ENCODE results near the gene PAQR4.

Gene PAQR4

GRCh38 chr16:2983706-2984136 lies 14.6 kb downstream of the PAQR4 start (continued):
- no peak for TF ChIP-seq MZF1 (tag by site-specific recombination; IDR thresholded peaks at IDR 0.05; ENCODE audit: borderline replicate concordance)
- TF ChIP-seq ZNF10 (tag by site-specific recombination; IDR thresholded peaks at IDR 0.05): no peak
- TF ChIP-seq ZNF391 (tag by site-specific recombination; IDR thresholded peaks at IDR 0.05; ENCODE audit: borderline replicate concordance, low read depth): peak; percentile 26; the same call in 1 of the 2 replicates
- TF ChIP-seq ZBTB48 (tag by site-specific recombination; IDR thresholded peaks at IDR 0.05): no peak
- TF ChIP-seq ZNF16 (tag by site-specific recombination; IDR thresholded peaks at IDR 0.05; ENCODE audit: low read depth): no peak
- TF ChIP-seq ZNF174 (tag by site-specific recombination; IDR thresholded peaks at IDR 0.05): no peak
- no peak for TF ChIP-seq ZNF266 (tag by site-specific recombination; IDR thresholded peaks at IDR 0.05; ENCODE audit: low read depth)
- no peak for TF ChIP-seq ZNF114 (tag by site-specific recombination; IDR thresholded peaks at IDR 0.05)
- no peak for TF ChIP-seq ZNF785 (tag by site-specific recombination; IDR thresholded peaks at IDR 0.05)
- no peak for TF ChIP-seq ZNF214 (tag by site-specific recombination; IDR thresholded peaks at IDR 0.05; ENCODE audit: borderline replicate concordance)
- no peak for TF ChIP-seq AEBP2 (tag by site-specific recombination; IDR thresholded peaks at IDR 0.05; ENCODE audit: borderline replicate concordance)
- no peak for TF ChIP-seq ZNF580 (tag by site-specific recombination; IDR thresholded peaks at IDR 0.05)
- TF ChIP-seq ZBTB7A (tag by site-specific recombination; IDR thresholded peaks at IDR 0.05; ENCODE audit: low read depth): no peak
- no peak for TF ChIP-seq ZNF555 (tag by site-specific recombination; conservative IDR thresholded peaks at IDR 0.05)
- no peak for TF ChIP-seq HOXC10 (CRISPR knock-in tag; IDR thresholded peaks at IDR 0.05)
- no peak for TF ChIP-seq ZNF513 (tag by site-specific recombination; IDR thresholded peaks at IDR 0.05)
- peak; percentile 95 for TF ChIP-seq KLF1 (tag by site-specific recombination; IDR thresholded peaks at IDR 0.05)
- TF ChIP-seq ZNF670 (tag by site-specific recombination; IDR thresholded peaks at IDR 0.05; ENCODE audit: low read depth): no peak
- TF ChIP-seq GLI4 (tag by site-specific recombination; IDR thresholded peaks at IDR 0.05): no peak
- TF ChIP-seq OSR2 (tag by site-specific recombination; IDR thresholded peaks at IDR 0.05): no peak
- no peak for TF ChIP-seq PRDM2 (tag by site-specific recombination; IDR thresholded peaks at IDR 0.05; ENCODE audit: borderline replicate concordance)
- TF ChIP-seq ZNF302 (tag by site-specific recombination; IDR thresholded peaks at IDR 0.05; ENCODE audit: low read depth): no peak
- TF ChIP-seq ZNF837 (tag by site-specific recombination; IDR thresholded peaks at IDR 0.05): no peak
- no peak for TF ChIP-seq MYNN (tag by site-specific recombination; IDR thresholded peaks at IDR 0.05; ENCODE audit: borderline replicate concordance)
- TF ChIP-seq ZNF777 (tag by site-specific recombination; IDR thresholded peaks at IDR 0.05; ENCODE audit: borderline replicate concordance): no peak
- no peak for TF ChIP-seq ZNF175 (tag by site-specific recombination; IDR thresholded peaks at IDR 0.05)
- TF ChIP-seq ZBTB8A (tag by site-specific recombination; IDR thresholded peaks at IDR 0.05): peak; percentile 73
- TF ChIP-seq ZNF596 (tag by site-specific recombination; IDR thresholded peaks at IDR 0.05): no peak
- no peak for TF ChIP-seq BCL11B (tag by site-specific recombination; IDR thresholded peaks at IDR 0.05; ENCODE audit: low read depth)
- TF ChIP-seq MEIS1 (CRISPR knock-in tag; IDR thresholded peaks at IDR 0.05; ENCODE audit: borderline replicate concordance): no peak
- no peak for TF ChIP-seq ZNF24 (tag by site-specific recombination; IDR thresholded peaks at IDR 0.05)
- TF ChIP-seq ZNF585B (tag by site-specific recombination; IDR thresholded peaks at IDR 0.05): no peak
- no peak for TF ChIP-seq ZSCAN16 (tag by site-specific recombination; IDR thresholded peaks at IDR 0.05)
- no peak for TF ChIP-seq ZNF394 (tag by site-specific recombination; IDR thresholded peaks at IDR 0.05; ENCODE audit: borderline replicate concordance)
- TF ChIP-seq RBAK (tag by site-specific recombination; IDR thresholded peaks at IDR 0.05): no peak

Measured in HEK293 (cell line).